Measurements from ENCODE around the gene ZNF549. TPM values are rescaled to one million over a fixed set of nuclear protein-coding genes. Genes with fewer than 3 reads are reported as not detected.

ZNF549 gene
- total and polyA plus RNA-seq, 2 of the 13 experiments (the other 11 are each of a cell fraction or from before 2014, with no cell fraction given) = 2.8 to 6.4 TPM

- TF ChIP-seq, protein P1, sequence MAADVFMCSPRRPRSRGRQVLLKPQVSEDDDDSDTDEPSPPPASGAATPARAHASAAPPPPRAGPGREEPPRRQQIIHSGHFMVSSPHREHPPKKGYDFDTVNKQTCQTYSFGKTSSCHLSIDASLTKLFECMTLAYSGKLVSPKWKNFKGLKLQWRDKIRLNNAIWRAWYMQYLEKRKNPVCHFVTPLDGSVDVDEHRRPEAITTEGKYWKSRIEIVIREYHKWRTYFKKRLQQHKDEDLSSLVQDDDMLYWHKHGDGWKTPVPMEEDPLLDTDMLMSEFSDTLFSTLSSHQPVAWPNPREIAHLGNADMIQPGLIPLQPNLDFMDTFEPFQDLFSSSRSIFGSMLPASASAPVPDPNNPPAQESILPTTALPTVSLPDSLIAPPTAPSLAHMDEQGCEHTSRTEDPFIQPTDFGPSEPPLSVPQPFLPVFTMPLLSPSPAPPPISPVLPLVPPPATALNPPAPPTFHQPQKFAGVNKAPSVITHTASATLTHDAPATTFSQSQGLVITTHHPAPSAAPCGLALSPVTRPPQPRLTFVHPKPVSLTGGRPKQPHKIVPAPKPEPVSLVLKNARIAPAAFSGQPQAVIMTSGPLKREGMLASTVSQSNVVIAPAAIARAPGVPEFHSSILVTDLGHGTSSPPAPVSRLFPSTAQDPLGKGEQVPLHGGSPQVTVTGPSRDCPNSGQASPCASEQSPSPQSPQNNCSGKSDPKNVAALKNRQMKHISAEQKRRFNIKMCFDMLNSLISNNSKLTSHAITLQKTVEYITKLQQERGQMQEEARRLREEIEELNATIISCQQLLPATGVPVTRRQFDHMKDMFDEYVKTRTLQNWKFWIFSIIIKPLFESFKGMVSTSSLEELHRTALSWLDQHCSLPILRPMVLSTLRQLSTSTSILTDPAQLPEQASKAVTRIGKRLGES (CRISPR knock-in tag; IDR thresholded peaks at IDR 0.05; ENCODE audit: borderline replicate concordance) = no peak
- TF ChIP-seq ZBTB3 (CRISPR knock-in tag; IDR thresholded peaks at IDR 0.05; ENCODE audit: borderline replicate concordance, low read depth) (no peak), ADNP (CRISPR knock-in tag; IDR thresholded peaks at IDR 0.05) (no peak), ZNF431 (CRISPR knock-in tag; IDR thresholded peaks at IDR 0.05; ENCODE audit: borderline replicate concordance, low read depth) (no peak), GFI1 (CRISPR knock-in tag; IDR thresholded peaks at IDR 0.05; ENCODE audit: borderline replicate concordance) (peak; percentile 43; the same call in 1 of the 2 replicates), RBM39 (IDR thresholded peaks at IDR 0.05; ENCODE audit: low read depth, low read length, poor library complexity, severe bottlenecking) (no peak), KLF16 (CRISPR knock-in tag; IDR thresholded peaks at IDR 0.05) (no peak), DRAP1 (CRISPR knock-in tag; IDR thresholded peaks at IDR 0.05) (no peak), ZFP82 (CRISPR knock-in tag; IDR thresholded peaks at IDR 0.05; ENCODE audit: borderline replicate concordance) (no peak), YY1 (IDR thresholded peaks at IDR 0.05; ENCODE audit: insufficient read depth, insufficient replicate concordance, low read depth, low read length) (no peak), PHF20 (CRISPR knock-in tag; IDR thresholded peaks at IDR 0.05) (no peak), ZFX (CRISPR knock-in tag; IDR thresholded peaks at IDR 0.05; ENCODE audit: low read depth) (peak; percentile 52; the same call in 1 of the 2 replicates), ETV5 (CRISPR knock-in tag; IDR thresholded peaks at IDR 0.05; ENCODE audit: borderline replicate concordance) (no peak), NCOA1 (CRISPR knock-in tag; IDR thresholded peaks at IDR 0.05) (no peak), HNRNPK (IDR thresholded peaks at IDR 0.05; ENCODE audit: low read depth, low read length, poor library complexity, severe bottlenecking) (no peak), ZNF761 (CRISPR knock-in tag; conservative IDR thresholded peaks at IDR 0.05) (no peak), SP2 (CRISPR knock-in tag; IDR thresholded peaks at IDR 0.05) (no peak), SIN3B (IDR thresholded peaks at IDR 0.05; ENCODE audit: low read length) (no peak), BHLHE40 (IDR thresholded peaks at IDR 0.05; ENCODE audit: low read length) (no peak), KAT2B (IDR thresholded peaks at IDR 0.05; ENCODE audit: borderline replicate concordance, low read depth, low read length) (no peak), IKZF5 (CRISPR knock-in tag; IDR thresholded peaks at IDR 0.05) (no peak), ZNF274 (CRISPR knock-in tag; IDR thresholded peaks at IDR 0.05) (no peak), MYC (CRISPR knock-in tag; IDR thresholded peaks at IDR 0.05; ENCODE audit: borderline replicate concordance) (no peak)
- TF ChIP-seq, protein P2, sequence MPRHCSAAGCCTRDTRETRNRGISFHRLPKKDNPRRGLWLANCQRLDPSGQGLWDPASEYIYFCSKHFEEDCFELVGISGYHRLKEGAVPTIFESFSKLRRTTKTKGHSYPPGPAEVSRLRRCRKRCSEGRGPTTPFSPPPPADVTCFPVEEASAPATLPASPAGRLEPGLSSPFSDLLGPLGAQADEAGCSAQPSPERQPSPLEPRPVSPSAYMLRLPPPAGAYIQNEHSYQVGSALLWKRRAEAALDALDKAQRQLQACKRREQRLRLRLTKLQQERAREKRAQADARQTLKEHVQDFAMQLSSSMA (CRISPR knock-in tag; IDR thresholded peaks at IDR 0.05) = no peak
- TF ChIP-seq, protein P3, sequence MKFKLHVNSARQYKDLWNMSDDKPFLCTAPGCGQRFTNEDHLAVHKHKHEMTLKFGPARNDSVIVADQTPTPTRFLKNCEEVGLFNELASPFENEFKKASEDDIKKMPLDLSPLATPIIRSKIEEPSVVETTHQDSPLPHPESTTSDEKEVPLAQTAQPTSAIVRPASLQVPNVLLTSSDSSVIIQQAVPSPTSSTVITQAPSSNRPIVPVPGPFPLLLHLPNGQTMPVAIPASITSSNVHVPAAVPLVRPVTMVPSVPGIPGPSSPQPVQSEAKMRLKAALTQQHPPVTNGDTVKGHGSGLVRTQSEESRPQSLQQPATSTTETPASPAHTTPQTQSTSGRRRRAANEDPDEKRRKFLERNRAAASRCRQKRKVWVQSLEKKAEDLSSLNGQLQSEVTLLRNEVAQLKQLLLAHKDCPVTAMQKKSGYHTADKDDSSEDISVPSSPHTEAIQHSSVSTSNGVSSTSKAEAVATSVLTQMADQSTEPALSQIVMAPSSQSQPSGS (CRISPR knock-in tag; IDR thresholded peaks at IDR 0.05) = no peak
These were observed 31.9 kb downstream of the ZNF549 start (continued) for GRCh38 chr19:57559008-57559403.

Measured in HepG2 (cell line).